Measurements from ENCODE around the gene CCDC34.

Gene CCDC34

DNA sequence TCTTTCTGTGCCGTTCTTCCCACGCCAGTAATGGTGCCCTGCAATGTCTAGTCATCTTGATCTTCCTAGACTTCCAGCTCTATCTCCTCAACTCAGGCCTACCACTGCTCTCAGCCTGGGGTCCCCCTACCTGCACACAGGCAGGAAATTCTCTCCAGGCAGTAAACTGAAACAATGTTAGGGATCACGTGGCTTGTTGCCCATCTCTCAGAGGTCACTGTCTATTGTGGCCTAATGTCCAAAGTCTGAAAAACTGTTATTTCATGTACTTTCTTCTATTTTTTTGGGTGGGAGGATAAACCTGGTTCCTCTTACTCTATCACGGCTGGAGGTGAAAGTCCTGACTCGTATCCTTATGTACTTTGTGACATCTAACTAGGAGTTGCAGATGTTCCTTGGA lies 59.1 kb downstream of the CCDC34 start:
- Histone ChIP-seq H3K79me2 (ENCODE audit: insufficient read depth, low read length) (no peaks in the 10 kb centered on the region), H4K20me1 (ENCODE audit: insufficient read depth, low read length) (no peaks in the 10 kb centered on the region), H3K4me1 (ENCODE audit: insufficient read depth, low read length) (no peaks in the 10 kb centered on the region), H3K36me3 (ENCODE audit: insufficient read depth, low read length) (no peaks in the 10 kb centered on the region), H3K9ac (ENCODE audit: low read depth, low read length) (no peak overlapping the region), H3K4me2 (ENCODE audit: insufficient read depth, low read length) (no peak overlapping the region), H3K4me3 (ENCODE audit: low read depth in 1 of 2, low read length in 2 of 2) (no peak overlapping the region), H2AFZ (ENCODE audit: low read depth, low read length) (no peak overlapping the region), H3K27me3 (ENCODE audit: insufficient read depth, low read length, poor library complexity) (no peaks in the 10 kb centered on the region), H3K9me3 (ENCODE audit: insufficient read depth, low read length, severe bottlenecking) (peaks cover 11% of the 10 kb centered on the region), H3K27ac (ENCODE audit: low read length) (no peak overlapping the region)
- no peak for ATAC-seq (ENCODE audit: insufficient read depth, low read depth)
- TF ChIP-seq, protein P1, sequence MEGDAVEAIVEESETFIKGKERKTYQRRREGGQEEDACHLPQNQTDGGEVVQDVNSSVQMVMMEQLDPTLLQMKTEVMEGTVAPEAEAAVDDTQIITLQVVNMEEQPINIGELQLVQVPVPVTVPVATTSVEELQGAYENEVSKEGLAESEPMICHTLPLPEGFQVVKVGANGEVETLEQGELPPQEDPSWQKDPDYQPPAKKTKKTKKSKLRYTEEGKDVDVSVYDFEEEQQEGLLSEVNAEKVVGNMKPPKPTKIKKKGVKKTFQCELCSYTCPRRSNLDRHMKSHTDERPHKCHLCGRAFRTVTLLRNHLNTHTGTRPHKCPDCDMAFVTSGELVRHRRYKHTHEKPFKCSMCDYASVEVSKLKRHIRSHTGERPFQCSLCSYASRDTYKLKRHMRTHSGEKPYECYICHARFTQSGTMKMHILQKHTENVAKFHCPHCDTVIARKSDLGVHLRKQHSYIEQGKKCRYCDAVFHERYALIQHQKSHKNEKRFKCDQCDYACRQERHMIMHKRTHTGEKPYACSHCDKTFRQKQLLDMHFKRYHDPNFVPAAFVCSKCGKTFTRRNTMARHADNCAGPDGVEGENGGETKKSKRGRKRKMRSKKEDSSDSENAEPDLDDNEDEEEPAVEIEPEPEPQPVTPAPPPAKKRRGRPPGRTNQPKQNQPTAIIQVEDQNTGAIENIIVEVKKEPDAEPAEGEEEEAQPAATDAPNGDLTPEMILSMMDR (IDR thresholded peaks at IDR 0.05; ENCODE audit: borderline replicate concordance, extremely low read depth, low read length, poor library complexity, severe bottlenecking): no peak
- no peak for TF ChIP-seq EZH2 (IDR thresholded peaks at IDR 0.05; ENCODE audit: borderline replicate concordance, low read depth, low read length, severe bottlenecking)
- DNase-seq: no peak

DNA sequence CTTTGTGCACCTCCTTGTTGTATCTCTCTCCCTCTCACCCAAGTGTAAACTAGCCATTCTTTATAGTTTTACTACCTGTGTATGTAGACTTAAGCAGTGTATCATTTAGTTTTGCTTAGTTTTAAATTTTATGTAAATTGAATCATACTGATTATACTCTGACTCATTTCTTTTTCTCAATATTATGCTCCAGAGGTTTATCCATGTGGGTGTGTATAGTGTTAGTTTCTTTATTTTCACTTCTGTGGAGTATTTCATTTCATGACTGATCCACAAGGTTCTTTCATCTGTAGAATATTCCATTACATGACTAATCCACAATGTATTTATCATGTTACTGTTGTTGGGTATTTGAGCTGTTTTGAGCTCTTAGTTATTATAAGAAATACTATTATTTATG lies 62.0 kb downstream of the CCDC34 start:
- Histone ChIP-seq H3K9ac (ENCODE audit: low read depth, low read length) (no peak overlapping the region), H2AFZ (ENCODE audit: low read depth, low read length) (no peak overlapping the region), H3K4me2 (ENCODE audit: insufficient read depth, low read length) (no peak overlapping the region), H3K79me2 (ENCODE audit: insufficient read depth, low read length) (no peaks in the 10 kb centered on the region), H3K9me3 (ENCODE audit: insufficient read depth, low read length, severe bottlenecking) (peaks cover 11% of the 10 kb centered on the region), H3K36me3 (ENCODE audit: insufficient read depth, low read length) (no peaks in the 10 kb centered on the region), H3K27ac (ENCODE audit: low read length) (no peak overlapping the region), H3K4me3 (ENCODE audit: low read depth in 1 of 2, low read length in 2 of 2) (no peak overlapping the region), H3K4me1 (ENCODE audit: insufficient read depth, low read length) (no peaks in the 10 kb centered on the region), H3K27me3 (ENCODE audit: insufficient read depth, low read length, poor library complexity) (no peaks in the 10 kb centered on the region), H4K20me1 (ENCODE audit: insufficient read depth, low read length) (no peaks in the 10 kb centered on the region)
- TF ChIP-seq EZH2 (IDR thresholded peaks at IDR 0.05; ENCODE audit: borderline replicate concordance, low read depth, low read length, severe bottlenecking): no peak
- TF ChIP-seq, protein P1 (IDR thresholded peaks at IDR 0.05; ENCODE audit: borderline replicate concordance, extremely low read depth, low read length, poor library complexity, severe bottlenecking): no peak
- DNase-seq: no peak
- no peak for ATAC-seq (ENCODE audit: insufficient read depth, low read depth)

DNA sequence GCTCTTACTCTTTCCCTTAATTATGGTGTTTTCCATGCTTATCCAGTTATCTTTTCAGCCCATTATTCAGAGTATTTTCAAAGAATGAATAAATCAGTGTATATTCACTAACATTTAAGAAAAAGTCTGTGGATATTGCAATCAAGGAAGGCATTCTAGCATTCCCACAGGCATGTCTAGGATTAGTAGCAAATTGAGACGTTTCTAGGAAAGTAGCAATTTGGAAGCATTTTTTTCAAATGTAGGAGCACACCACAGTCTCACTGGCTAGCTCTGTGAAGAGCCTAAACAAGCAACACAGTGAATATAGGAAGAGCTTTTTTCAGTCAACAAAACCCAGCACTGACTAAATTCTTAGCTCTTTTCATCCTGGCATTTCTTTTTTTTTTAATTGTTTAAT lies 65.4 kb downstream of the CCDC34 start:
- no peak overlapping the region for H3K4me3 ChIP-seq (ENCODE audit: low read depth in 1 of 2, low read length in 2 of 2)
- H3K36me3 ChIP-seq (ENCODE audit: insufficient read depth, low read length): no peaks in the 10 kb centered on the region
- no peak for DNase-seq
- no peak overlapping the region for H3K4me2 ChIP-seq (ENCODE audit: insufficient read depth, low read length)
- no peak overlapping the region for H2AFZ ChIP-seq (ENCODE audit: low read depth, low read length)
- no peaks in the 10 kb centered on the region for H4K20me1 ChIP-seq (ENCODE audit: insufficient read depth, low read length)
- no peaks in the 10 kb centered on the region for H3K79me2 ChIP-seq (ENCODE audit: insufficient read depth, low read length)
- no peak for ATAC-seq (ENCODE audit: insufficient read depth, low read depth)
- H3K27me3 ChIP-seq (ENCODE audit: insufficient read depth, low read length, poor library complexity): no peaks in the 10 kb centered on the region
- no peak overlapping the region for H3K27ac ChIP-seq (ENCODE audit: low read length)
- TF ChIP-seq, protein P1 (IDR thresholded peaks at IDR 0.05; ENCODE audit: borderline replicate concordance, extremely low read depth, low read length, poor library complexity, severe bottlenecking): no peak
- TF ChIP-seq EZH2 (IDR thresholded peaks at IDR 0.05; ENCODE audit: borderline replicate concordance, low read depth, low read length, severe bottlenecking): no peak
- H3K4me1 ChIP-seq (ENCODE audit: insufficient read depth, low read length): no peaks in the 10 kb centered on the region
- H3K9ac ChIP-seq (ENCODE audit: low read depth, low read length): no peak overlapping the region
- H3K9me3 ChIP-seq (ENCODE audit: insufficient read depth, low read length, severe bottlenecking): no peaks in the 10 kb centered on the region

GRCh38 chr11:27296497-27296896 lies 66.5 kb downstream of the CCDC34 start:
- Histone ChIP-seq H2AFZ (ENCODE audit: low read depth, low read length) (no peak overlapping the region), H3K4me3 (ENCODE audit: low read depth in 1 of 2, low read length in 2 of 2) (no peak overlapping the region), H3K27me3 (ENCODE audit: insufficient read depth, low read length, poor library complexity) (no peaks in the 10 kb centered on the region), H3K27ac (ENCODE audit: low read length) (no peak overlapping the region), H3K4me2 (ENCODE audit: insufficient read depth, low read length) (no peak overlapping the region), H3K79me2 (ENCODE audit: insufficient read depth, low read length) (no peaks in the 10 kb centered on the region), H3K4me1 (ENCODE audit: insufficient read depth, low read length) (no peaks in the 10 kb centered on the region), H3K9ac (ENCODE audit: low read depth, low read length) (no peak overlapping the region), H4K20me1 (ENCODE audit: insufficient read depth, low read length) (no peaks in the 10 kb centered on the region), H3K9me3 (ENCODE audit: insufficient read depth, low read length, severe bottlenecking) (peaks cover 5% of the 10 kb centered on the region), H3K36me3 (ENCODE audit: insufficient read depth, low read length) (no peaks in the 10 kb centered on the region)
- ATAC-seq (ENCODE audit: insufficient read depth, low read depth) (no peak), DNase-seq (no peak)
- no peak for TF ChIP-seq EZH2 (IDR thresholded peaks at IDR 0.05; ENCODE audit: borderline replicate concordance, low read depth, low read length, severe bottlenecking)
- TF ChIP-seq, protein P1 (IDR thresholded peaks at IDR 0.05; ENCODE audit: borderline replicate concordance, extremely low read depth, low read length, poor library complexity, severe bottlenecking): peak; percentile 43

Measured in DND-41 (cell line).